Activated CD4-positive, alpha-beta T cell treated with anti-CD3 and anti-CD28 coated beads, Interleukin-2, amount 10 ng/mL, durations not matched to agents 7 days and 5 days (primary cell): ENCODE measurements around the gene KRTAP12-3. TPM values are rescaled to one million over a fixed set of nuclear protein-coding genes. Genes with fewer than 3 reads are reported as not detected.
"Not testable (repeated sequence)": the region's sequence is repeated elsewhere in the genome, so short reads cannot be mapped to it uniquely, and the experiment has no call there.

Source experiments
- CTCF ChIA-PET: fragments of 350-600 bp; sonication (Branson Sonifier 250); formaldehyde crosslinking; loops from one replicate; lab custom pipeline; 2021; ENCODE audit warnings: antibody characterized with exemption; lab: Charles Lee
- POLR2A ChIA-PET: fragments of 350-600 bp; sonication (Branson Sonifier 250); formaldehyde crosslinking; loops from one replicate; lab custom pipeline; 2021; ENCODE audit warnings: antibody characterized with exemption; lab: Charles Lee
- DNase-seq: peaks from one replicate; pipeline ENCODE4 v3.0.0-alpha.2; 2020
- H3K27ac Mint-ChIP-seq: one replicate; pipeline ENCODE4 v1.8.0; 2021; ENCODE audit warnings: mild to moderate bottlenecking, moderate library complexity, mixed read lengths
- H3K27me3 Mint-ChIP-seq: one replicate; pipeline ENCODE4 v1.8.0; 2021; ENCODE audit warnings: mixed read lengths
- H3K36me3 Mint-ChIP-seq: one replicate; pipeline ENCODE4 v1.8.0; 2021; ENCODE audit warnings: low read depth, mixed read lengths
- H3K4me1 Mint-ChIP-seq: one replicate; pipeline ENCODE4 v1.8.0; 2021; ENCODE audit warnings: mixed read lengths
- H3K4me3 Mint-ChIP-seq: one replicate; pipeline ENCODE4 v1.8.0; 2021; ENCODE audit warnings: mild to moderate bottlenecking, moderate library complexity, mixed read lengths
- H3K9me3 Mint-ChIP-seq: one replicate; pipeline ENCODE4 v1.8.0; 2021; ENCODE audit warnings: mixed read lengths
- total RNA-seq, 2 experiments: library from RNA; stranded (reverse); gene quantifications; one replicate each; pipeline ENCODE4 v1.2.3, GENCODE V29; 2021

KRTAP12-3 gene
- total RNA-seq, 2 experiments from 2014 or later, result not detected

- peaks cover 35% of the 10 kb centered on the region for H3K4me1 Mint-ChIP-seq
- POLR2A ChIA-PET, CTCF ChIA-PET, DNase-seq, H3K4me3 Mint-ChIP-seq, H3K27ac Mint-ChIP-seq: not testable (repeated sequence)
- peaks cover 11% of the 10 kb centered on the region for H3K27me3 Mint-ChIP-seq
- peaks cover 41% of the 10 kb centered on the region for H3K36me3 Mint-ChIP-seq
- H3K9me3 Mint-ChIP-seq, result peaks cover 47% of the 10 kb centered on the region
Observed at GRCh38 chr21:44661567-44661966, 3.8 kb downstream of the KRTAP12-3 start.

DNA sequence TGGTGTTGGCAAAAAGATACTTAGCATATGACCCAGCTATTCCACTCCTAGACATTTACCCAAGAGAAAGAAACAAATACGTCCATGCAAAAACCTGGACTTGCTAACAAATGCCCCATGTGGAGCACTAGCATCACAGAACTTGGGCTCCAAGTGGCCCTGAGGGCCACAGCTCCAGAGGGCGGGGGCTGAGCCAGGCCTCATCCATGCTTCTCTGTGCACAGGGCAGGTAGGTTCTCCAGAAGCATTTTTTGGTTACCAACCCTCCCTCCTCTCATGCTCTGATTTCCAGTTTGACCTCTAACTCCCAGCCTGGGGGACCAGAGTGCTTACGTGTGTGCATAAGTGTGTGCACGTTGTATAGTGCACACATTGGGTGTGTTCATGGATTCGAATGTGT is 7.0 kb downstream of the KRTAP12-3 start:
- POLR2A ChIA-PET, result no interaction called here
- Mint-ChIP-seq H3K9me3 (peaks cover 25% of the 10 kb centered on the region), H3K4me1 (peaks cover 4% of the 10 kb centered on the region), H3K4me3 (no peak overlapping the region), H3K27ac (no peak overlapping the region), H3K27me3 (peaks cover 19% of the 10 kb centered on the region), H3K36me3 (peaks cover 12% of the 10 kb centered on the region)
- no peak for DNase-seq
- CTCF ChIA-PET, result no interaction called here

DNA sequence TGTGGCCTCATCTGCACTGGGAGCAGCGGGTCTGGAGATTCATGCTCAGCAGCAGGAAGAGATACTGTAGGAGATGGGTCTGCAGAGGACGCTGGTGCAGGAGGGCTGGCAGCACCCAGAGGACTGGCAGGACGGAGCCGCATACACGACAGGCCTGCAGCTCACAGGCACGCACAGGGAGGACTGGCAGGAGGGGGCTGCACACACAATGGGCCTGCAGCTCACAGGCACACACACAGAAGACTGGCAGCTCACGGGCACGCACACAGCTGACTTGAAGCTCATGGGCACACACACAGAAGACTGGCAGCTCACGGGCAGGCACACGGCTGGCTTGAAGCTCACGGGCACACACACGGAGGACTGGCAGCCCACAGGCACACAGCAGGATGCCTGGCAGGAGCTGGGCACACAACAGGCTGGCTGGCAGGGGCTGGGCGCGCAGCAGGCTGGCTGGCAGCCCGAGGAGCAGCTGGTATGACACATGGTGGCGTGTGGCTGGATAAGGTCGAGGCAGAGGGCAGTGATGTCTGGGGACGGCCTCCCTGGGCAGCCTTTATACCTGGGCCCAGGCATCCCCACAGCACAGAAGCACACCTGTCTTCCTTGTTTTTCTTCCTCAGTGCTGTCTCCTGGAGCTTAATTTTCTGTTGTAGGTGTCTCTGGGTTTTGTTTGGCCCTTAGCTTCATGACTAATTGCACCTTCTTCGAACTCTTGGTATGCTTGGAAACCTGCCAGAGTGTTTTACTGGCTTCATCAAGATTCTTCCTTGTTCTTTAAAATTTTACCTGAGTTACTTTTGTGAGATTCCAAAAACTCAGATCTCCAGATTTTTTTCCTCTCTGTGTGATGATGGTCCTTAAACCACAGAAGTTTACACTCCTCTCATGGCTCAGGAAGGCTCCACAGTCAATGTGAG is 8.9 kb downstream of the KRTAP12-3 start, which contains the start of gene KRTAP12-2:
KRTAP12-2 (minus strand) TSS at position 527 of the 920 bp plus-strand sequence; CDS start at position 486, 41 bp downstream.
- no peak within 1 kb of the TSS for H3K27ac Mint-ChIP-seq
- no peak within 1 kb of the TSS for H3K4me3 Mint-ChIP-seq
- ChIA-PET POLR2A (no interaction called here), CTCF (interaction anchor here (0.9 to 1.0 kb wide), 2 partner anchors 12 to 93 kb away, joined by 3 to 4 read pairs; partner anchors contain the start of genes KRTAP10-4 and KRTAP12-4)
- peaks cover 16% of the 10 kb centered on the region for H3K27me3 Mint-ChIP-seq
- H3K9me3 Mint-ChIP-seq, result peaks cover 27% of the 10 kb centered on the region
- peaks cover 1% of the 10 kb centered on the region for H3K36me3 Mint-ChIP-seq
- no peak for DNase-seq
- no peaks in the 10 kb centered on the region for H3K4me1 Mint-ChIP-seq

DNA sequence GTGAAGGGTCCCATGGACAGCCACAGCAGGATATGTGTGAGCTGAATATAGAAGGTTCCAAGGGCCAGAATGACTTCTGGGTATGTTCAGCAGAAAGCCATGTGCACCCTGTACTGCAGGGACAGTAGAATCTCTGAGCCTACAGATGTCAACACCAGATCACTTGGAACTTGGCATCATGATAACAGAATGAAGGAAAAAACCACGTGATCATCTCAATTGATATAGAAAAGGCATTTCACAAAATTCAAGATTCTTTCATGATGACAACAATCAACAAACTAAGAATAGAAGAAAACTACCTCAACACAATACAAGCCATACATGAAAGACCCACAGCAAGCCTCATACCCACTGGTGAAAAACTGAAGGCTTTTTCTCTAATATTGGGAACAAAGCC is 9.9 kb downstream of the KRTAP12-3 start:
- peaks cover 11% of the 10 kb centered on the region for H3K27me3 Mint-ChIP-seq
- H3K4me3 Mint-ChIP-seq, result no peak overlapping the region
- DNase-seq, result no peak
- H3K9me3 Mint-ChIP-seq, result peaks cover 27% of the 10 kb centered on the region
- H3K4me1 Mint-ChIP-seq, result no peaks in the 10 kb centered on the region
- no peak overlapping the region for H3K27ac Mint-ChIP-seq
- H3K36me3 Mint-ChIP-seq, result peaks cover 4% of the 10 kb centered on the region
- ChIA-PET POLR2A (no interaction called here), CTCF (interaction anchor here (0.9 kb wide), 1 partner anchor 13 kb away, joined by 3 read pairs; the partner anchor contains the start of gene KRTAP12-4)

- H3K27ac Mint-ChIP-seq, result no peak overlapping the region
- H3K4me1 Mint-ChIP-seq, result no peaks in the 10 kb centered on the region
- H3K4me3 Mint-ChIP-seq, result no peak overlapping the region
- CTCF ChIA-PET, result no interaction called here
- H3K9me3 Mint-ChIP-seq, result peaks cover 34% of the 10 kb centered on the region
- POLR2A ChIA-PET, result no interaction called here
- no peak for DNase-seq
- H3K27me3 Mint-ChIP-seq, result peaks cover 12% of the 10 kb centered on the region
- peaks cover 12% of the 10 kb centered on the region for H3K36me3 Mint-ChIP-seq
Observed at GRCh38 chr21:44670642-44671432, 13.1 kb downstream of the KRTAP12-3 start.

DNA sequence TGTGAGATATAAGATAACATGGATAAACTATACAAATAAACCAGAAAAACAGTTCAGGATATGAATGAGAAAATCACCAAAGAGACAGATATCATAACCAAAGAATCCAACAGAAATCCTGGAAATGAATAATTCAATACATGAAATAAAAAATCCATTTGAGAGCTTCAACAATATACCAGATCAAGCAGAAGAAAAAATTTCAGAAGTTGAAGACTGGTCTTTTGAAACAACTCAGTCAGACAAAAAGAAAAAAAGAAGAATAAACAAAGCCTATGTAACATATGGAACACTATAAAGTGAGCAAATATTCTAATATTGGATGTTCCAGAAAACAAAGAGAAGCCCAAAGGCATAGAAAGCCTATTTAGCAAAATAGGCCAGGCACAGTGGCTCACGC is 14.2 kb downstream of the KRTAP12-3 start:
- ChIA-PET POLR2A (no interaction called here), CTCF (no interaction called here)
- no peaks in the 10 kb centered on the region for H3K4me1 Mint-ChIP-seq
- peaks cover 12% of the 10 kb centered on the region for H3K27me3 Mint-ChIP-seq
- H3K36me3 Mint-ChIP-seq, result peaks cover 12% of the 10 kb centered on the region
- DNase-seq, result no peak
- H3K9me3 Mint-ChIP-seq, result peaks cover 34% of the 10 kb centered on the region
- no peak overlapping the region for H3K27ac Mint-ChIP-seq
- no peak overlapping the region for H3K4me3 Mint-ChIP-seq

DNA sequence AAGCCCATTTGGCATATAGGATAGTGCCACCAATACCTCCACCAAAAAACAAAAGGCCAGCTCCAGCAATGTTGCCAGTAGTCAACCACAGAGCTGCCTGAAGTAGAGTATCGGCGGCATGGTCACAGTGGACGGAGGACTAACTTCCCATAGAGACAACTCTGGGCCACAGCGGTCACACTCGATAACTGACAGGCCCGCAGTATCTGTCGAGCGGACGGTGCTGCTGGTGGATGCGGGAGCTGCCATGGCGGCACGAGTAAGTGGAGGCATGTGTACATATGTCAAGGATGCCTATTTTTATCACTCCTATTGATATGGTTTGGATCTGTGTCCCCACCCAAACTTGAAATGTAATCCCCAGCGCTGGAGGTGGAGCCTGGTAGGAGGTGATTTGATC is 20.1 kb downstream of the KRTAP12-3 start:
- ChIA-PET CTCF (interaction anchor here (0.5 kb wide), 1 partner anchor 72 kb away, joined by 3 read pairs; no protein-coding TSS in a partner anchor), POLR2A (no interaction called here)
- Mint-ChIP-seq H3K27ac (no peak overlapping the region), H3K4me1 (no peaks in the 10 kb centered on the region), H3K4me3 (no peak overlapping the region), H3K36me3 (peaks cover 6% of the 10 kb centered on the region), H3K9me3 (peaks cover 8% of the 10 kb centered on the region), H3K27me3 (peaks cover 10% of the 10 kb centered on the region)
- DNase-seq, result no peak

- Mint-ChIP-seq H3K36me3 (no peaks in the 10 kb centered on the region), H3K9me3 (no peaks in the 10 kb centered on the region), H3K4me3 (no peak overlapping the region), H3K4me1 (peaks cover 3% of the 10 kb centered on the region), H3K27ac (no peak overlapping the region), H3K27me3 (peaks cover 10% of the 10 kb centered on the region)
- DNase-seq, result no peak
- ChIA-PET POLR2A (no interaction called here), CTCF (no interaction called here)
Observed at GRCh38 chr21:44681152-44681551, 23.4 kb downstream of the KRTAP12-3 start.

DNA sequence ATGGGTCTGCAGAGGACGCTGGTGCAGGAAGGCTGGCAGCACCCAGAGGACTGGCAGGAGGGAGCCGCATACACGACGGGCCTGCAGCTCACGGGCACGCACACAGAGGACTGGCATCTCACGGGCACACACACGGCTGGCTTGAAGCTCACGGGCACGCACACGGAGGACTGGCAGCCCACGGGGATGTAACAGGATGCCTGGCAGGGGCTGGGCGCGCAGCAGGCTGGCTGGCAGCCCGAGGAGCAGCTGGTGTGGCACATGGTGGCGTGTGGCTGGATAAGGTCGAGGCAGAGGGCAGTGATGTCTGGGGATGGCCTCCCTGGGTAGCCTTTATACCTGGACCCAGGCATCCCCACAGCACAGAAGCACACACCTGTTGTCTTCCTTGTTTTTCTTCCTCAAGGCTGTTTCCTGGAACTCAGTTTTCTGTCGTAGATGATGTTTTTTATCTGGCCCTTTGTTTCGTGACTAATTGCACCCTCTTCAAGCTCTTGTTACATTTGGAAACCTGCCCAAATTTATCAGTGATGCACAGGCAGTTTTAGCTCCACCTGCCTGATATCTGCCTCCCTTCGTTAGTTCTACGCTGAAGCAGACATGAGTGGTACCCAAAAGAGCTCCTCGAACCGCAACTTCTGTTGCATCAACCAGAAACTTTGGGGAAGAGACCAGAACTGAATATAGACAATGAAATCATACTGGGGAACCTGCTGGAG is 24.3 kb downstream of the KRTAP12-3 start, which contains the start of gene KRTAP12-1:
KRTAP12-1 (minus strand) TSS at position 303 of the 719 bp plus-strand sequence; CDS start at position 263, 40 bp downstream.
- CTCF ChIA-PET, result interaction anchor here (1.1 kb wide), 1 partner anchor 13 kb away, joined by 3 read pairs; no protein-coding TSS in a partner anchor
- no peak within 1 kb of the TSS for H3K27ac Mint-ChIP-seq
- peaks cover 10% of the 10 kb centered on the region for H3K27me3 Mint-ChIP-seq
- no peaks in the 10 kb centered on the region for H3K36me3 Mint-ChIP-seq
- H3K4me3 Mint-ChIP-seq, result no peak within 1 kb of the TSS
- H3K9me3 Mint-ChIP-seq, result no peaks in the 10 kb centered on the region
- no peak for DNase-seq
- POLR2A ChIA-PET, result no interaction called here
- H3K4me1 Mint-ChIP-seq, result peaks cover 5% of the 10 kb centered on the region

- no peak for DNase-seq
- Mint-ChIP-seq H3K27me3 (peaks cover 10% of the 10 kb centered on the region), H3K27ac (no peak overlapping the region), H3K9me3 (no peaks in the 10 kb centered on the region), H3K36me3 (no peaks in the 10 kb centered on the region), H3K4me1 (peaks cover 5% of the 10 kb centered on the region), H3K4me3 (no peak overlapping the region)
- ChIA-PET POLR2A (no interaction called here), CTCF (interaction anchor here (1.1 kb wide), 1 partner anchor 14 kb away, joined by 3 read pairs; no protein-coding TSS in a partner anchor)
Observed at GRCh38 chr21:44682580-44683151, 24.9 kb downstream of the KRTAP12-3 start.

GRCh38 chr21:44684077-44684476 is 26.3 kb downstream of the KRTAP12-3 start:
- no peak overlapping the region for H3K27ac Mint-ChIP-seq

GRCh38 chr21:44684483-44684882 is 26.8 kb downstream of the KRTAP12-3 start:
- ChIA-PET POLR2A (no interaction called here), CTCF (interaction anchor here (1.0 kb wide), 1 partner anchor 39 kb away, joined by 3 read pairs; no protein-coding TSS in a partner anchor)
- peaks cover 5% of the 10 kb centered on the region for H3K4me1 Mint-ChIP-seq
- H3K4me3 Mint-ChIP-seq, result no peak overlapping the region
- no peaks in the 10 kb centered on the region for H3K9me3 Mint-ChIP-seq
- no peaks in the 10 kb centered on the region for H3K36me3 Mint-ChIP-seq
- H3K27ac Mint-ChIP-seq, result no peak overlapping the region
- no peak for DNase-seq
- peaks cover 10% of the 10 kb centered on the region for H3K27me3 Mint-ChIP-seq

More at GRCh38 chr21:44684077-44684476, 26.3 kb downstream of the KRTAP12-3 start:
- peaks cover 5% of the 10 kb centered on the region for H3K4me1 Mint-ChIP-seq
- H3K4me3 Mint-ChIP-seq, result no peak overlapping the region
- no peaks in the 10 kb centered on the region for H3K36me3 Mint-ChIP-seq
- DNase-seq, result no peak
- H3K27me3 Mint-ChIP-seq, result peaks cover 10% of the 10 kb centered on the region
- ChIA-PET POLR2A (no interaction called here), CTCF (interaction anchor here (1.0 kb wide), 1 partner anchor 39 kb away, joined by 3 read pairs; no protein-coding TSS in a partner anchor)
- no peaks in the 10 kb centered on the region for H3K9me3 Mint-ChIP-seq
